Ishikawa (cell line): ENCODE data around the gene IGFBP6.

Source experiments
- CEBPB ChIP-seq: IDR thresholded peaks from 2 replicates; pipeline ENCODE4 v1.6.1; 2012
- CREB1 ChIP-seq: IDR thresholded peaks from 2 replicates; pipeline ENCODE4 v1.6.1; 2012; ENCODE audit warnings: low read depth
- EGR1 ChIP-seq: IDR thresholded peaks from 2 replicates; pipeline ENCODE4 v1.6.1; 2012
- EP300 ChIP-seq: IDR thresholded peaks from 2 replicates; pipeline ENCODE4 v1.6.1; 2012; ENCODE audit warnings: borderline replicate concordance
- FOXM1 ChIP-seq: IDR thresholded peaks from 2 replicates; pipeline ENCODE4 v1.6.1; 2012; ENCODE audit warnings: low read depth, borderline replicate concordance
- MAX ChIP-seq: IDR thresholded peaks from 2 replicates; pipeline ENCODE4 v1.6.1; 2012
- NFIC ChIP-seq: IDR thresholded peaks from 2 replicates; pipeline ENCODE4 v1.6.1; 2012
- RAD21 ChIP-seq: IDR thresholded peaks from 2 replicates; pipeline ENCODE4 v1.6.1; 2012; ENCODE audit warnings: low read depth
- REST ChIP-seq: IDR thresholded peaks from 2 replicates; pipeline ENCODE4 v1.6.1; 2012; ENCODE audit warnings: low read depth, mild to moderate bottlenecking
- TAF1 ChIP-seq: IDR thresholded peaks from 2 replicates; pipeline ENCODE4 v1.6.1; 2012; ENCODE audit warnings: low read depth, mild to moderate bottlenecking
- TCF12 ChIP-seq: IDR thresholded peaks from 2 replicates; pipeline ENCODE4 v1.6.1; 2012; ENCODE audit warnings: low read depth
- TEAD4 ChIP-seq: IDR thresholded peaks from 2 replicates; pipeline ENCODE4 v1.6.1; 2012
- USF1 ChIP-seq: IDR thresholded peaks from 2 replicates; pipeline ENCODE4 v1.6.1; 2012
- YY1 ChIP-seq: IDR thresholded peaks from 2 replicates; pipeline ENCODE4 v1.6.1; 2012; ENCODE audit warnings: low read depth
- ZBTB7A ChIP-seq: IDR thresholded peaks from 2 replicates; pipeline ENCODE4 v1.6.1; 2012; ENCODE audit warnings: low read depth

Gene IGFBP6

GRCh38 chr12:53078425-53079225 is 18.8 kb upstream of the IGFBP6 start:
- TF ChIP-seq TCF12 (no peak), RAD21 (no peak), CEBPB (no peak), NFIC (peak; percentile 46), FOXM1 (no peak), TEAD4 (no peak), YY1 (no peak), EGR1 (no peak), ZBTB7A (no peak), REST (no peak), USF1 (peak; percentile 83), TAF1 (no peak), CREB1 (no peak), MAX (peak; percentile 86), EP300 (no peak)

- TF ChIP-seq TCF12 (peak; percentile 65), EP300 (peak; percentile 50), CREB1 (peak; percentile 54), NFIC (peak; percentile 70), TAF1 (peak; percentile 90), CEBPB (no peak), RAD21 (no peak), FOXM1 (no peak), REST (no peak), EGR1 (no peak; the same call in 1 of the 2 replicates), YY1 (0 out of 2 replicates have a peak, but pooled peaks have one; percentile 29), ZBTB7A (no peak), MAX (peak; percentile 66), TEAD4 (peak; percentile 30; the same call in 1 of the 2 replicates), USF1 (no peak)
Observed at GRCh38 chr12:53079226-53080117, 18.0 kb upstream of the IGFBP6 start, which contains the start of gene SPRYD3. SPRYD3 (minus strand) TSS chr12:53079390; CDS start chr12:53079333, 57 bp downstream.

GRCh38 chr12:53082637-53083175 is 14.8 kb upstream of the IGFBP6 start:
- TF ChIP-seq CREB1 (no peak), TCF12 (no peak)

GRCh38 chr12:53086361-53086760 is 11.1 kb upstream of the IGFBP6 start:
- TF ChIP-seq NFIC (no peak), TAF1 (no peak), EP300 (no peak), YY1 (no peak), USF1 (no peak), REST (no peak), ZBTB7A (no peak), CEBPB (no peak), RAD21 (no peak)
